ENCODE measurements around the gene BRAP.

GRCh38 chr12:111720457-111720856, 34.7 kb upstream of the BRAP start:
- TF ChIP-seq, protein P1, sequence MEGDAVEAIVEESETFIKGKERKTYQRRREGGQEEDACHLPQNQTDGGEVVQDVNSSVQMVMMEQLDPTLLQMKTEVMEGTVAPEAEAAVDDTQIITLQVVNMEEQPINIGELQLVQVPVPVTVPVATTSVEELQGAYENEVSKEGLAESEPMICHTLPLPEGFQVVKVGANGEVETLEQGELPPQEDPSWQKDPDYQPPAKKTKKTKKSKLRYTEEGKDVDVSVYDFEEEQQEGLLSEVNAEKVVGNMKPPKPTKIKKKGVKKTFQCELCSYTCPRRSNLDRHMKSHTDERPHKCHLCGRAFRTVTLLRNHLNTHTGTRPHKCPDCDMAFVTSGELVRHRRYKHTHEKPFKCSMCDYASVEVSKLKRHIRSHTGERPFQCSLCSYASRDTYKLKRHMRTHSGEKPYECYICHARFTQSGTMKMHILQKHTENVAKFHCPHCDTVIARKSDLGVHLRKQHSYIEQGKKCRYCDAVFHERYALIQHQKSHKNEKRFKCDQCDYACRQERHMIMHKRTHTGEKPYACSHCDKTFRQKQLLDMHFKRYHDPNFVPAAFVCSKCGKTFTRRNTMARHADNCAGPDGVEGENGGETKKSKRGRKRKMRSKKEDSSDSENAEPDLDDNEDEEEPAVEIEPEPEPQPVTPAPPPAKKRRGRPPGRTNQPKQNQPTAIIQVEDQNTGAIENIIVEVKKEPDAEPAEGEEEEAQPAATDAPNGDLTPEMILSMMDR (IDR thresholded peaks at IDR 0.05) = no peak
- TF ChIP-seq POLR2AphosphoS5 (IDR thresholded peaks at IDR 0.05) (no peak), EP300 (IDR thresholded peaks at IDR 0.05) (no peak), POLR2A (IDR thresholded peaks at IDR 0.05) (no peak)
